Lower lobe of right lung (tissue), 2 donors: ENCODE data around the gene ASB11. TPM values are rescaled to one million over a fixed set of nuclear protein-coding genes. Genes with fewer than 3 reads are reported as not detected.

ENCODE experiments used
- ATAC-seq, 2 donors: fragments of 200-7000 bp; cut with Tn5 transposase; one replicate each; pipeline ENCODE4 v1.9.1; 2020 to 2022; ENCODE audit warnings: mild to moderate bottlenecking in 2 of 2, moderate library complexity in 2 of 2
- DNase-seq: peaks from one replicate; pipeline ENCODE4 v3.0.0-alpha.2; 2020
- H3K27ac ChIP-seq: fragments of 200-600 bp; one replicate; pipeline ENCODE4 v1.8.0; 2022
- H3K27me3 ChIP-seq: fragments of 200-600 bp; one replicate; pipeline ENCODE4 v1.8.0; 2022; ENCODE audit warnings: low read depth
- H3K36me3 ChIP-seq: fragments of 200-600 bp; one replicate; pipeline ENCODE4 v1.8.0; 2022; ENCODE audit warnings: mild to moderate bottlenecking
- H3K4me1 ChIP-seq: fragments of 200-600 bp; one replicate; pipeline ENCODE4 v1.8.0; 2022
- H3K4me3 ChIP-seq: fragments of 200-600 bp; one replicate; pipeline ENCODE4 v1.8.0; 2022; ENCODE audit warnings: mild to moderate bottlenecking
- H3K9me3 ChIP-seq: fragments of 200-600 bp; one replicate; pipeline ENCODE4 v1.8.0; 2022
- CTCF ChIP-seq: fragments of 200-600 bp; IDR thresholded peaks from one replicate; pipeline ENCODE4 v1.8.0; 2022; ENCODE audit warnings: antibody characterized with exemption, mild to moderate bottlenecking
- intact Hi-C: fragments of 100-400 bp; cut with DNase I; formaldehyde crosslinking; loops from one replicate; pipeline ENCODE4 v1.11.0; 2022
- total RNA-seq: library from RNA; stranded (reverse); fragmentation: NEBNext Ultra II Directional; extraction: Animal tissue kit (Norgen Biotek cat#: 25700); gene quantifications from one replicate; pipeline ENCODE4 v1.2.1, GENCODE V29; 2021
- donor health status: DM: no; HTN: yes; CAD: no; lungs with severe emphysema.

The ASB11 gene
- total RNA-seq, 1 donor from 2014 or later, result not detected

DNA sequence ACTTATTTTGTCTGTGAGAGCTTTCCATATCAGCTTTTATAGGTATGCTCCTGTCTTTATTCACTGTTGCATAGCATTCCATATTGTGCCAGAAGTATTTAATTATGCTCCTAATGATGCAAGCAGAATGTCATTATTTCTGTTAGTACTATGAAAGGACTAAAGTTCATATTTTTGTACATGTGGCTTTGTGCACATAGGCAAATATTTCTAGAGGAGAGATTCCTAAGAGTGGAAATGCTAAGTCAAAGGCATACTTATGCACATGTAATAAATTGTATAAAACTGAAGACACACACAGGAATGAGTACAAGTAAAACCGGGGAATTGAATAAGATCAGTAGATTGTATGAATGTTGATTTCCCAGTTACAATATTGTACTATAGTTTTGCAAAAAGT lies 43.7 kb downstream of the ASB11 start:
- no peak overlapping the region for H3K4me3 ChIP-seq
- DNase-seq, result no peak
- no peaks in the 10 kb centered on the region for H3K36me3 ChIP-seq
- H3K4me1 ChIP-seq, result no peaks in the 10 kb centered on the region
- H3K27me3 ChIP-seq, result no peaks in the 10 kb centered on the region
- H3K27ac ChIP-seq, result no peak overlapping the region
- H3K9me3 ChIP-seq, result no peaks in the 10 kb centered on the region
- TF ChIP-seq CTCF, result no peak
- intact Hi-C loops, result no loop called here
- no peak for ATAC-seq

GRCh38 chrX:15269618-15270521 lies 45.6 kb downstream of the ASB11 start, which contains the start of gene ASB9:
Gene ASB9, minus strand, starts transcription at chrX:15270083. Its CDS starts 209 bp downstream, at chrX:15269874.
- peak; percentile 93 to 94 for ATAC-seq
- H3K36me3 ChIP-seq, result no peaks in the 10 kb centered on the region
- H3K4me3 ChIP-seq, result peak within 1 kb of the TSS; percentile 28
- H3K27me3 ChIP-seq, result no peaks in the 10 kb centered on the region
- intact Hi-C loops, result no loop called here
- H3K4me1 ChIP-seq, result no peaks in the 10 kb centered on the region
- TF ChIP-seq CTCF, result no peak
- H3K27ac ChIP-seq, result peak within 1 kb of the TSS; percentile 64
- DNase-seq, result peak; percentile 67
- H3K9me3 ChIP-seq, result no peaks in the 10 kb centered on the region

- DNase-seq, result no peak
- no peaks in the 10 kb centered on the region for H3K9me3 ChIP-seq
- no peak for TF ChIP-seq CTCF
- no peaks in the 10 kb centered on the region for H3K27me3 ChIP-seq
- no peak overlapping the region for H3K4me3 ChIP-seq
- no peaks in the 10 kb centered on the region for H3K4me1 ChIP-seq
- peak overlapping the region; percentile 64 for H3K27ac ChIP-seq
- intact Hi-C loops, result no loop called here
- no peaks in the 10 kb centered on the region for H3K36me3 ChIP-seq
- no peak for ATAC-seq
Observed at GRCh38 chrX:15269120-15269519, 46.3 kb downstream of the ASB11 start.

GRCh38 chrX:15254852-15255251 lies 60.6 kb downstream of the ASB11 start:
- Histone ChIP-seq H3K4me1 (no peaks in the 10 kb centered on the region), H3K4me3 (no peak overlapping the region), H3K9me3 (no peaks in the 10 kb centered on the region), H3K27ac (no peak overlapping the region), H3K36me3 (no peaks in the 10 kb centered on the region), H3K27me3 (no peaks in the 10 kb centered on the region)
- intact Hi-C loops, result no loop called here
- DNase-seq (no peak), ATAC-seq (no peak)
- no peak for TF ChIP-seq CTCF

DNA sequence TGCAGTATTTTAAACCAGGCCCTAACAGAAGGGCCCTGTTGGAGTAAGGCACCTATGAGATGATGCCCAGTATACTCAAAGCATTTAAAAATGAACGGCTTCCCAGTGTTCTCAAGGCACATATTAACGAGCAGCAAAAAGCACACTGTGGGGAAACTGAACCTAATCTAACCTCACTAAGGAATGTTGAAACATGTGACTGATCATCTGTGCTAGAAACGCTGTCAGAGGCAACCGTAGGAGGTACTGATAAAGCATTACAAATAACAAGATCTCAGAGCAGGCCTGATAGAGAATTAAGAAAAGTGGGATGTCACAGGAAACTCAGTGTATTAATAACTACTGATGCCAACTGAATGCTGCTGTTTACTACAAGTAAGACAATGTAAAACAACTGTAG lies 69.5 kb downstream of the ASB11 start:
- Histone ChIP-seq H3K27me3 (no peaks in the 10 kb centered on the region), H3K4me1 (no peaks in the 10 kb centered on the region), H3K4me3 (no peak overlapping the region), H3K9me3 (no peaks in the 10 kb centered on the region), H3K36me3 (no peaks in the 10 kb centered on the region), H3K27ac (no peak overlapping the region)
- no peak for TF ChIP-seq CTCF
- ATAC-seq (no peak), DNase-seq (no peak)
- intact Hi-C loops, result no loop called here
